ENCODE results near the gene PEX3. TPM values are rescaled to one million over a fixed set of nuclear protein-coding genes. Genes with fewer than 3 reads are reported as not detected.

PEX3 gene
- total and polyA plus RNA-seq, 2 experiments from 2014 or later = 23.2 to 24.5 TPM

GRCh38 chr6:143539734-143540133 lies 89.1 kb downstream of the PEX3 start:
- TF ChIP-seq EZH2 (IDR thresholded peaks at IDR 0.05; ENCODE audit: borderline replicate concordance) (no peak), EZH2phosphoT487 (IDR thresholded peaks at IDR 0.05; ENCODE audit: low read depth, severe bottlenecking, unreplicated experiment) (no peak)
- TF ChIP-seq, protein P1, sequence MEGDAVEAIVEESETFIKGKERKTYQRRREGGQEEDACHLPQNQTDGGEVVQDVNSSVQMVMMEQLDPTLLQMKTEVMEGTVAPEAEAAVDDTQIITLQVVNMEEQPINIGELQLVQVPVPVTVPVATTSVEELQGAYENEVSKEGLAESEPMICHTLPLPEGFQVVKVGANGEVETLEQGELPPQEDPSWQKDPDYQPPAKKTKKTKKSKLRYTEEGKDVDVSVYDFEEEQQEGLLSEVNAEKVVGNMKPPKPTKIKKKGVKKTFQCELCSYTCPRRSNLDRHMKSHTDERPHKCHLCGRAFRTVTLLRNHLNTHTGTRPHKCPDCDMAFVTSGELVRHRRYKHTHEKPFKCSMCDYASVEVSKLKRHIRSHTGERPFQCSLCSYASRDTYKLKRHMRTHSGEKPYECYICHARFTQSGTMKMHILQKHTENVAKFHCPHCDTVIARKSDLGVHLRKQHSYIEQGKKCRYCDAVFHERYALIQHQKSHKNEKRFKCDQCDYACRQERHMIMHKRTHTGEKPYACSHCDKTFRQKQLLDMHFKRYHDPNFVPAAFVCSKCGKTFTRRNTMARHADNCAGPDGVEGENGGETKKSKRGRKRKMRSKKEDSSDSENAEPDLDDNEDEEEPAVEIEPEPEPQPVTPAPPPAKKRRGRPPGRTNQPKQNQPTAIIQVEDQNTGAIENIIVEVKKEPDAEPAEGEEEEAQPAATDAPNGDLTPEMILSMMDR (IDR thresholded peaks at IDR 0.05; ENCODE audit: poor library complexity) = no peak
- Histone ChIP-seq H3K4me3 (no peak overlapping the region), H3K79me2 (peaks cover 68% of the 10 kb centered on the region), H4K20me1 (ENCODE audit: insufficient read depth, poor library complexity, severe bottlenecking) (no peaks in the 10 kb centered on the region), H3K27me3 (no peaks in the 10 kb centered on the region), H2AFZ (no peak overlapping the region), H3K36me3 (replicated peaks; ENCODE audit: insufficient read depth, low read depth) (no peaks in the 10 kb centered on the region), H3K4me1 (ENCODE audit: insufficient read depth) (peaks cover 25% of the 10 kb centered on the region), H3K4me2 (no peak overlapping the region), H3K9me2 (replicated peaks; ENCODE audit: insufficient read depth) (no peaks in the 10 kb centered on the region), H3K9me3 (ENCODE audit: low read depth) (no peaks in the 10 kb centered on the region), H3K27ac (no peak overlapping the region)
- WGBS (ENCODE audit: low lambda C conversion rate, missing lambda C conversion rate) = 71% methylated on average over 7 of the region's 7 CpGs
- no peak for DNase-seq (ENCODE audit: low spot score)

DNA sequence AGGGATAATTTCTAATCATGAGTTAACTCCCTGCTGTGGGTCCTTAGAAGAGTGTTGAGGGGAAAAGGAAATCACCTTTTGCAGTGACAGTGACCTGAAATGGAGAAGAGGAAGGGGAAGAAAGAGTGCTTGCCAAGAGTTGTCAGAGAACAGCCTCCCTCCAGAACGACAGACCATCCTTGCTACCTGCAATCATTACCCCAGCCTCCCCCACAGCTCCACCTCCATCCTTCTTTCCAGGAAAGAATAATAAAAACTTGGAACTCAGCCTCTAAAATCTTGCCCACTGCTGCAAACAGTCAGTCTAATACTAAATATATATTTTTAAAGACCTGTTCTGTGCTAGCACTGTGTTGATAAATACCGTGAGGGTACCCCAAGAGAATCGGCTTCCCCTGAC lies 89.6 kb downstream of the PEX3 start:
- Histone ChIP-seq H2AFZ (no peak overlapping the region), H3K9me3 (ENCODE audit: low read depth) (no peaks in the 10 kb centered on the region), H3K4me2 (no peak overlapping the region), H3K4me3 (no peak overlapping the region), H3K79me2 (peaks cover 72% of the 10 kb centered on the region), H3K27me3 (no peaks in the 10 kb centered on the region), H3K4me1 (ENCODE audit: insufficient read depth) (peaks cover 30% of the 10 kb centered on the region), H3K27ac (no peak overlapping the region), H3K36me3 (replicated peaks; ENCODE audit: insufficient read depth, low read depth) (no peaks in the 10 kb centered on the region), H3K9me2 (replicated peaks; ENCODE audit: insufficient read depth) (no peaks in the 10 kb centered on the region), H4K20me1 (ENCODE audit: insufficient read depth, poor library complexity, severe bottlenecking) (no peaks in the 10 kb centered on the region)
- no peak for DNase-seq (ENCODE audit: low spot score)
- 73% methylated on average over 3 of the region's 3 CpGs for WGBS (ENCODE audit: low lambda C conversion rate, missing lambda C conversion rate)
- TF ChIP-seq, protein P1 (IDR thresholded peaks at IDR 0.05; ENCODE audit: poor library complexity) = no peak
- TF ChIP-seq EZH2 (IDR thresholded peaks at IDR 0.05; ENCODE audit: borderline replicate concordance) (no peak), EZH2phosphoT487 (IDR thresholded peaks at IDR 0.05; ENCODE audit: low read depth, severe bottlenecking, unreplicated experiment) (no peak)

Small RNA genes lying within 50 kb of the gene (small RNA-seq; reads per million reads assigned to genes)
- gene RNA5SP221 = not detected

Other genes with a start within 250 kb of the PEX3 start
- gene ADAT2, start 110 bp upstream of the PEX3 start, total RNA-seq = 3.4 and 4.2 TPM in 2 replicates
- gene ADAT2, start 110 bp upstream of the PEX3 start, polyA plus RNA-seq = 3.1 and 4.8 TPM in 2 replicates
- 117 TPM in 2 replicates for gene FUCA2, start 60.9 kb downstream of the PEX3 start, total RNA-seq
- gene FUCA2, start 60.9 kb downstream of the PEX3 start, polyA plus RNA-seq = 141 and 142 TPM in 2 replicates
- 107 and 111 TPM in 2 replicates for gene PHACTR2, start 227.2 kb downstream of the PEX3 start, total RNA-seq
- gene PHACTR2, start 227.2 kb downstream of the PEX3 start, polyA plus RNA-seq = 86.6 and 96.8 TPM in 2 replicates